HTR-8/SVneo (cell line): Measurements from ENCODE around the gene GNAZ.
"Not testable (repeated sequence)": the region's sequence is repeated elsewhere in the genome, so short reads cannot be mapped to it uniquely, and the experiment has no call there.

Source experiments
- DNase-seq: peaks from one replicate; pipeline ENCODE4 v3.0.0; 2011; ENCODE audit warnings: low spot score, mixed read lengths; ENCODE audit not compliant: insufficient read length
- FAIRE-seq: peaks from 2 replicates; lab custom pipeline; 2011; peaks lifted over from hg19 to GRCh38; lab: Jason Lieb, UNC

GNAZ gene

GRCh38 chr22:23042179-23042578, 28.1 kb upstream of the GNAZ start:
- DNase-seq = no peak
- no peak for FAIRE-seq

DNA sequence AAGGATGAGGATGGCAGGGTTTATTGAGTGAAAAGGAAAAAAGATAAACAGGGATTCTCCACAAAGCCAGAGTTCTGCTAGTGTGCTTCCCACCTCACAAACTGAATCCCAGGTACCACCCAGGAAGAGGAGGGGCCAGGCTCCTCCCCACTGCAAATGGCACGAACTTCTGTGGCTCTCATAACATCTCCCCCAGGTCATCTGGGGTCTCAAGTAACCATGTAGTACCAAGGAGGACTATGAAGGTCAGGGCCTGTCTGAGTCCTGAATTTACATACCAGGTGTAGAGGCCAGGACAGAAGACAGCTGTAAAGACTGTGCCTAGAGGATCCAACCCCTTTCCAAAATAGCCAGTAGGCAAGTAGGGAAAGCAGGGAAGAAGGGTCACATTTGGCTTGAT, 25.7 kb upstream of the GNAZ start:
- no peak for FAIRE-seq
- DNase-seq = no peak

GRCh38 chr22:23045461-23045860, 24.9 kb upstream of the GNAZ start:
- DNase-seq (no peak), FAIRE-seq (no peak)

DNA sequence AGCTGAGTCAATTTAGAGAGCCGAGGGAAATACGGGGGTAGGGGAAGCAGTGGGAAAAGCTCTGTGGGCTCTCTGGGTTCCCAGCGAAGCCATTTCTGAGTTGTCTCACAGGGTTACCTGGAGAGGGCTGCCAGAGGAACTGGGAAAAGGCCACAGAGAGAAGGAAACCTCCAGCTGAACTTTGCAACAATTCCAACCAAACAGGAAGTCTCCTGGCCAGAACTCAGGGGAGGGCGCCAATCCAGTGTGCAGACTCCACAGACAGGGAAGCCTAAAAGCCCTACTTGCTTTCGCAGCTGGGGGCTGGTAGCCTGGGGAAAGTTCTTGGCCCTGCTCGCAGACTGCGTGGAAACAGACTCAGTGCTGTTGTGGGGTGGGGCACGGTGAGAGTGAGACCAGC, 23.1 kb upstream of the GNAZ start:
- FAIRE-seq (no peak), DNase-seq (no peak)

DNA sequence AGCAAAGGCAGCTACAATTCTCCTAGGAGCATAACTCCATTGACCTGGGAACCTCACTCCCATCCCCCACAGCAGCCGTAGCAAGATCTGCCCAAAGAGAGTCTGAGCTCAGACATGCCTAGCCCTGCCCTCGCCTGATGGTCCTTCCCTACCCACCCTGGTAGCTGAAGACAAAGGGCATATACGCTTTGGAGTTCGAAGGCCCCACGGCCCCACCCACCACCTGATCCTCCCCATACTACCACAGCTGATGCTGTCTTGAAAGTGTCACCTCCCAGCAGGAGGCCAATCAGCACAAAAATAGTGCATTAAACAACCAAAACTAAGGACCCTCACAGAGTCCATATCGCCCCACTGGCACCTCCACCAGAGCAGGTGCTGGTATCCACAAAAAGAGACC, 22.6 kb upstream of the GNAZ start:
- DNase-seq (no peak), FAIRE-seq (no peak)

GRCh38 chr22:23050546-23050945, 19.8 kb upstream of the GNAZ start:
- not testable (repeated sequence) for DNase-seq, FAIRE-seq

DNA sequence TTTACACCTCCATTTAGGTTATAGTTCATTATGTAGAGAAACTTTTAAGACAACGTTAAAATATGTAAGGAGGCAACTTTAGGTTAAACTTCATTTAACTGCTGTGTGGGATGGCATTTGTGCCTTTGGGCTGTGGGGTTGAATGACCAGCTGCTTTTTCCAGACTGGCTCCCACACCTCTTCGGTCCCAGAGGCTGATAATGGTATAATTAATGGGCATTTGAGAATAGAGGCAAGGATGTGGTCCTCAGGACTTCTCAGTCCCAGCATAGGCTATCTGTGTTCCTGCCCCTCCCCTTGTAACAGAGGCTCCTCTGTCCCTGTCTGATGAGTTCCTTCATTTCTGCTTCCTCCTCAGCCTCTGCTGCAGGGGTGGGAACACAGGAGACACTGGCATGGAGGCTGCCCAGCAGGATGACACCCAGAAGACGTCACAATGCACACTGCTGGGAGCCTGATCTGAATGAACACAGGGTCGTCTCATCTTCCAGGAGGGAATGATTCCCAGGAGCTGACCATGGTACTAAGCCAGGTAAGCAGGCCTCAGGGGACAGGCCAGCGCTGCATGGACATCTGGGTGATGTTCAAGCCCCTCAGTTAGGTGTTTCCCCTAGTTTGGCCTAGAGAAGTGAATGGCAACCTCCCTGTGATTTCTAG, 17.1 kb upstream of the GNAZ start:
- DNase-seq = no peak
- no peak for FAIRE-seq

DNA sequence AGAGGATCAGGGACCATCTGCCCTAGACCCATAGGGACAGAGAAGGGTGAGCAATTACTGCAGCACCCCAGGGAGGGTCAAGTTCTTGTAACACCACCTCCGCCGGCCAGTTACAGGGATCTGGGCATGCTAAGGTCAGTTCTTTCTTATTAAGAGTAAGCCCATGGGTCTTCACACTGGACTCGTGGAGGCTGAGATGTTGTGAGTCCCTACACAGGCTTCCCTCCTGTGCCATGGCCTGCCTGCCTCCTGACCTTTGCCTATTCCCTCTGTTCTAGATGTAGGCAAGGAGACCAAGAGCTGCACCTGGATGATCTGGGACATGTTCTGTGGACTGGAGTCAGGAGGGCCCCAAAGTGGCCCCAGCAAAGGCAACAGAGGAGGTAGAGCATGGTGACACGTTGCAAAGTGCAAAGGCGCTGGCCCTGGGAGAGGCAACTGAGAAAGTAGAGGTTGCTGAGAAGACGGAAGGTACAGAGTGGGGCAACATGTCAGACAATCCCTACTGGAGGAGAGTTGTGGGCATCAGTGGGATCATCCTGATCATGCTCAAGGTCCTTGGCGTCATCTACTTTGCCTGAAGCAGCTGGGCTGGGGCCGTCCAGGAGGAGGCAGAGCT, 16.3 kb upstream of the GNAZ start:
- FAIRE-seq (no peak), DNase-seq (no peak)

GRCh38 chr22:23054531-23055257, 15.6 kb upstream of the GNAZ start:
- FAIRE-seq (no peak), DNase-seq (no peak)

DNA sequence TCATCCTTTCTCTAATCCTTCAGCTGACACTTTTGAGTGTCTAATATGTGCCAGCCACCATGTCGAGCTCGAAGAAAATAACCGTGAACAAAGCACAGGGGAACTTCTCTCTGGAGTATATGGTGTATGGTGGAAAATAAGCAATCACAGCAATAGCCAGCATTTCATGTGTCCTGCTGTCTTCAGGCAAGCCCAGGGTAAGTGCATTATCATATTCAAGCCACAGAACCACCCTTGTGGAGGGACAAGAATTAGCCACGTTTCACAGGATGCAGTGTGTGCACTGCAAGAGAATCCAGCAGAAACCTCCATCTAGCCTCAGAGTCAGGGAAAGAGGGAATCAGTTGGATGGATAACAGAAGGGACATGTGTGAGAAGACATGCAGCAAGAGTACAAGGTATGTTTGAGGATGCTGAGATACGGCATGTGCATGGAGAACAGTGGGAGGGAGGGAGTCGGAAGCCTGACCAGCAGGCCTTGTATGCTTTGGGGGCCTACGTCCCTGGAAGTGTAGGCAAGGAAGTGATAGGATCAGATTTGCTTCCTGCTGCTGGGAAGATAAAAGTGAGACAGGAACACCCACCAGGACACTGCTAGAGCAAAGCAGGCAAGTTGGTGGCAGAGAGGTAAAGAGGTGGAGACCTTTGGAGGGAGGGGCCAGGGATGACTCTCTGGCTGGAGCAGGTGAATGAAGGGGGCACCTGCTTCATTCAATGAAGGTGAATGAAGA, 14.7 kb upstream of the GNAZ start:
- no peak for DNase-seq
- FAIRE-seq = no peak

GRCh38 chr22:23057331-23057730, 13.0 kb upstream of the GNAZ start:
- DNase-seq (no peak), FAIRE-seq (no peak)

DNA sequence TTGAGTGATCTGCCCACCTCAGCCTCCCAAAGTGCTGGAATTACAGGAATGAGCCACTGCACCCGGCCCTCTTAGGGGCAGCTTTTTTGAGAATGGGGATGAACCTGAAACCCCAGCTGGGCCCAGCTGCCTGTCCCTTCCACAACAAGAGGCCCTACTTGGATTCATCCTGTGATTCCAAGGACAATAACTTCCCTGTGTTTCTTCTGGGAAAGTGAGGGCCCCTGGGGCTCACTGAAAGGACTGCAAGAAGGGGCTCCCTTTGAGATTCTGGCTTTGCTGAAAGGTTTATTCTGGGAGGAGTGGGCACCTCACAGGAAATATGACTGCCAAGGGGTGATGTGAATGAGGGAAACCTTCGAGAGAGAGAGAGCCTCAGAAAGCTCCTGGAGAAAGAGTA, 12.3 kb upstream of the GNAZ start:
- FAIRE-seq (no peak), DNase-seq (no peak)

- no peak for FAIRE-seq
Observed at GRCh38 chr22:23058481-23059283, 11.6 kb upstream of the GNAZ start.

DNA sequence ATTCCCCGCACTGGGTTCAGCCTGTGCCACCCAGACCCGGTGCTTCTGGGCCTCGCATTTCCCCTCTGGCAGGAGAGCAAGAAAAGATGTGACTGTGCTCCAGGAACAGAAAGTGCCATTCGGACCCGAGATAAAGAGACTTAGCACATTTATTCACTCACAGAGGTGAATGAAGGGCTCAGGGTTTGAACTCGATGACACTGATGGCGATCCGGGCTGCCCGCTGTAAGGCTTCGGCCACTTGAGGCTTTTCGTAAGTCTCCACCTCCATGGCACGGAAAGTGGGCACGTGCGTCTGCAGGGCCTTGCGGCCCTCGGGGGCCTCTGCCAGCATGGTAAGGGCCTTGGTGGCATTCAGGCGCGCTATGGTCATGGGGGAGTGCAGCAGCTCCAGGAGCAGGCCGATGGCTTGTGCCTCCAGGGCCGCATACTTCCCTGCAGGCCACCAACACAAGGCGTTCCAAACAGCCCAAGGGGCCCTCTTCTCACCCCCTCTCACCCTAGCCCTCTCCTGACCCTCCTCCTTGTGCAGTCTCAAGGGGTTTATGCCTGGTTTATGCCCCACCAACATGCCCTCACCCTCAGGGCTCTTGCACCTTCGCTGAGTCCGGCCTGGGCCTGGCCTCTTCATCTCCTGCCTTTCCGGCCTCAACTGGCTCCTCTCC, 10.9 kb upstream of the GNAZ start:
- FAIRE-seq = no peak

More at GRCh38 chr22:23058481-23059283, 11.6 kb upstream of the GNAZ start:
- DNase-seq = no peak

GRCh38 chr22:23060612-23061400, 9.5 kb upstream of the GNAZ start:
- DNase-seq (no peak), FAIRE-seq (no peak)

More for the DNA sequence above, 10.9 kb upstream of the GNAZ start:
- DNase-seq = no peak

DNA sequence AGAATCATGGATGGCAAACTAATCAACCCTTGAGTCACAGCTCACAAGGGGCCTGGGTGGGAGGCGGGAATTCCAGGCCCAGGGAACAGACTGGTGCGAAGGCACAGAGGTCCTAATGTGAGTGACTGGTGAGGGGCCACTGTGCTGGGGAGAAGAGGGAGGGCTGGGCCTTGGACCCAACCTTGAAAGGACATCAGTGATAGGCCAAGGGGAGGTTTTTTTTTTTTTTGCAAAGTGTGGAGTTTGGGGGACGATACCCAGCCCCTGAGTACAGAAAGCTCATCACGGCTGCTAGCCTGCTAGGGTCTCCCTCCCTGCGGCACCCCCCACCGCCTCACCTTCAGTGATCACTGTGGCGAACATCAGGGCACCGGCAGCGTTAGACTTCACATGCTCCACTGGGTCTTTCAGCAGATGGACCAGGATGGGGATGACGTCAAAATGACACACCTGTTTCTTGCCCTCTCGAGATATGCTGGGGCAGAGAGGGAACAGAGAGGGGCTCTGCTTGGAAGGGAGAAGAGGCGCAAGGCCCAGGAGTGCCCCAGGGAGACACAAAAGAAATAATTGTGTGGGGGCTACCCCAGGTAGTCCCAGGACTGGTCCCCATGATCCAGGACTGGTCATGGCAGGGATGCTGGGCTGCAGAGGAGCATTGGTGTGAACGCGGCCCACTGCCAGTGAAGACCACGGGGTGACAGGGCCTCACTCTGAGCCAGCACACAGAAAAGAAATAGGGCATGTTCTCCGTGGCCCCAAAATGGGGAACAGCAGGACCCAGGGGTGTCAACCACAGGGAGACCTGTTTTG, 8.6 kb upstream of the GNAZ start:
- FAIRE-seq (no peak), DNase-seq (no peak)

GRCh38 chr22:23062616-23063538, 7.4 kb upstream of the GNAZ start:
- DNase-seq (no peak), FAIRE-seq (no peak)
